Peyer's patch (tissue), 4 donors: Measurements from ENCODE around the gene TEDC1.

Experiments used
- CTCF ChIP-seq, 6 experiments: fragments of 450-650 bp in 4 of 6; fragments of 200-600 bp in 2 of 6; sonication (generic) in 1 of 6; IDR thresholded peaks; one replicate each; pipeline ENCODE4 v1.5.1; 2017 to 2019; ENCODE audit warnings: antibody characterized with exemption in 6 of 6, mild to moderate bottlenecking in 3 of 6, moderate library complexity in 1 of 6
- POLR2A ChIP-seq, 2 donors: fragments of 450-650 bp; IDR thresholded peaks; one replicate each; pipeline ENCODE4 v1.5.1; 2017; ENCODE audit warnings: antibody characterized with exemption in 2 of 2, mild to moderate bottlenecking in 2 of 2, moderate library complexity in 2 of 2

DNA sequence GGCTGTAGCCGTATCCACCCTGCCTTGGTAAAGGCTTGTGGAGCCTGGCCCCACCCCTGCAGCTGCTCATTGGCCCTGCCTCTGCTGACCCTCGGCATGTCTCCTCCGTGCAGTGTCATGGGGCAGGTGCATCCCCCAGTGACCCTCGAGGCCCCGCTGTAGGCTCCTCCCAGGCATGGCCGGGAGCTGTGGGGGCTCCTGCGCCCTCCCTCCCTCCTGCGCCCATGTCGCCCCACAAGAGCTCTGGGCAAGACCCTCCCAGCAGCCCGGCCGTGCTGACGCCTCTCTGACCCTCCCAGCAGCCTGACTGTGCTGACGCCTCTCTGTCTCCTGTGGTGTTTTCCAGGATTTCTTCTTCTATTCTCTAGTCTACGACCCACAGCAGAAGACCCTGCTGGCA lies 37.2 kb upstream of the TEDC1 start:
- no peak for TF ChIP-seq CTCF (IDR thresholded peaks at IDR 0.05)
- no peak for TF ChIP-seq POLR2A (IDR thresholded peaks at IDR 0.05)
